C4-2B (cell line): ENCODE results near the gene CLIC1.

Experiments
- CTCF ChIP-seq: fragments of 450-650 bp; conservative IDR thresholded peaks from 2 replicates; pipeline ENCODE4 v1.5.1; 2017; ENCODE audit warnings: mild to moderate bottlenecking
- ZFX ChIP-seq: fragments of 450-650 bp; IDR thresholded peaks from 2 replicates; pipeline ENCODE4 v1.6.1; 2017

- TF ChIP-seq CTCF = no peak
- no peak for TF ChIP-seq ZFX
Measured at GRCh38 chr6:31697555-31697954, 38.8 kb downstream of the CLIC1 start.
